Measurements from ENCODE around the gene HMOX2. TPM values are rescaled to one million over a fixed set of nuclear protein-coding genes. Genes with fewer than 3 reads are reported as not detected.

HMOX2 gene
- total and polyA plus RNA-seq, 2 of the 13 experiments (the other 11 are each of a cell fraction or from before 2014, with no cell fraction given) = 60.3 to 70.4 TPM

DNA sequence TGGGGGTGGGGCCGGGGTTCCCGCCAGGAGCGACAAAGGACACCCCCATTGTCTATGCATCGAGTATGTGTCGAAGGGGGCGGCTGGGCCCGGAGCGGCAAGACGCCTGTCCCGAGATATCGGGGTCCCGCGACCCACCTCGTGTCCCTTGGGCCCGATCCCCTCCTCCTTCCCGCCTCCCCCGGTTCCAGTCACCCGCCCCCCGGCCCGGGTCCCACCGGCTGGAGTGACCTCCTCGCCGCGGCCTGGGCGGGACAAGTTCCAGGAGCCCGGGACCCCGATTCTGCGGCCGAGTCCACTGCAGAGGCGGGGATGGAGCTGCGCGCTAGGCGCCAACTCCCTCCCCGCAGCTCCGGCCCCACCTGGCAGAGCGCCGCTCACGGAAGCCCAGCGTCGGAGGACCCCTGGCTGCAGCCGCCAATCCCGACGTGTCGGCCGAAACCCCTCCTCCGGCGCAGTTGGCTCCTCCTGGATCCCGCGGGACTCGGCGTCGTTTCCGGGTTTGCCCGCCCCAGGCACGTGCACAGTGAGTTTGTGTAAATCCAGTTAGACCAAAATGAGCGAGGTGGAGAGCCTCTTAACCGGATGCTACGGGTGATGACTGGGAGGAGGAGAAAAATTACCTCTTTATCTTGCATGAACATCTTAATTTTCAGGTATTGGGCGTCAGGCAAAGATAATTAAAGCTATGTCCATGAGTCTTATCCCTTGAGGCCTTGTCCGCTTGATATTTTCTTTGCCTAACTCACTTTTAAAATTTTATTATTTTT, 1.8 kb upstream of the HMOX2 start, which contains the start of gene NMRAL1 (continued):
- peak; percentile 43; the same call in 1 of the 2 replicates for TF ChIP-seq MNT (IDR thresholded peaks at IDR 0.05)
- peak; percentile 6; the same call in 1 of the 2 replicates for TF ChIP-seq STAG1 (CRISPR knock-in tag; IDR thresholded peaks at IDR 0.05)
- TF ChIP-seq, protein P1, sequence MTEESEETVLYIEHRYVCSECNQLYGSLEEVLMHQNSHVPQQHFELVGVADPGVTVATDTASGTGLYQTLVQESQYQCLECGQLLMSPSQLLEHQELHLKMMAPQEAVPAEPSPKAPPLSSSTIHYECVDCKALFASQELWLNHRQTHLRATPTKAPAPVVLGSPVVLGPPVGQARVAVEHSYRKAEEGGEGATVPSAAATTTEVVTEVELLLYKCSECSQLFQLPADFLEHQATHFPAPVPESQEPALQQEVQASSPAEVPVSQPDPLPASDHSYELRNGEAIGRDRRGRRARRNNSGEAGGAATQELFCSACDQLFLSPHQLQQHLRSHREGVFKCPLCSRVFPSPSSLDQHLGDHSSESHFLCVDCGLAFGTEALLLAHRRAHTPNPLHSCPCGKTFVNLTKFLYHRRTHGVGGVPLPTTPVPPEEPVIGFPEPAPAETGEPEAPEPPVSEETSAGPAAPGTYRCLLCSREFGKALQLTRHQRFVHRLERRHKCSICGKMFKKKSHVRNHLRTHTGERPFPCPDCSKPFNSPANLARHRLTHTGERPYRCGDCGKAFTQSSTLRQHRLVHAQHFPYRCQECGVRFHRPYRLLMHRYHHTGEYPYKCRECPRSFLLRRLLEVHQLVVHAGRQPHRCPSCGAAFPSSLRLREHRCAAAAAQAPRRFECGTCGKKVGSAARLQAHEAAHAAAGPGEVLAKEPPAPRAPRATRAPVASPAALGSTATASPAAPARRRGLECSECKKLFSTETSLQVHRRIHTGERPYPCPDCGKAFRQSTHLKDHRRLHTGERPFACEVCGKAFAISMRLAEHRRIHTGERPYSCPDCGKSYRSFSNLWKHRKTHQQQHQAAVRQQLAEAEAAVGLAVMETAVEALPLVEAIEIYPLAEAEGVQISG (CRISPR knock-in tag; IDR thresholded peaks at IDR 0.05) = peak; percentile 49; the same call in 1 of the 2 replicates
- TF ChIP-seq MLX (CRISPR knock-in tag; IDR thresholded peaks at IDR 0.05) = peak; percentile 83; the same call in 1 of the 2 replicates
- TF ChIP-seq ZNF788 (CRISPR knock-in tag; IDR thresholded peaks at IDR 0.05; ENCODE audit: borderline replicate concordance) = 0 out of 2 replicates have a peak, but pooled peaks have one; percentile 41
- peak; percentile 65 for TF ChIP-seq ZFX (CRISPR knock-in tag; IDR thresholded peaks at IDR 0.05; ENCODE audit: low read depth)
- TF ChIP-seq, protein P2, sequence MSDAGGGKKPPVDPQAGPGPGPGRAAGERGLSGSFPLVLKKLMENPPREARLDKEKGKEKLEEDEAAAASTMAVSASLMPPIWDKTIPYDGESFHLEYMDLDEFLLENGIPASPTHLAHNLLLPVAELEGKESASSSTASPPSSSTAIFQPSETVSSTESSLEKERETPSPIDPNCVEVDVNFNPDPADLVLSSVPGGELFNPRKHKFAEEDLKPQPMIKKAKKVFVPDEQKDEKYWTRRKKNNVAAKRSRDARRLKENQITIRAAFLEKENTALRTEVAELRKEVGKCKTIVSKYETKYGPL (CRISPR knock-in tag; IDR thresholded peaks at IDR 0.05) = no peak
- TF ChIP-seq ZNF225 (CRISPR knock-in tag; IDR thresholded peaks at IDR 0.05) = no peak
- TF ChIP-seq ZNF484 (CRISPR knock-in tag; IDR thresholded peaks at IDR 0.05; ENCODE audit: borderline replicate concordance, low read depth) = no peak
- TF ChIP-seq SP1 (IDR thresholded peaks at IDR 0.05) = no peak
- TF ChIP-seq SP1 (CRISPR knock-in tag; IDR thresholded peaks at IDR 0.05) = no peak
- TF ChIP-seq MXD1 (CRISPR knock-in tag; IDR thresholded peaks at IDR 0.05) = no peak
- no peak for TF ChIP-seq ZNF275 (CRISPR knock-in tag; IDR thresholded peaks at IDR 0.05; ENCODE audit: borderline replicate concordance)
- TF ChIP-seq, protein P3, sequence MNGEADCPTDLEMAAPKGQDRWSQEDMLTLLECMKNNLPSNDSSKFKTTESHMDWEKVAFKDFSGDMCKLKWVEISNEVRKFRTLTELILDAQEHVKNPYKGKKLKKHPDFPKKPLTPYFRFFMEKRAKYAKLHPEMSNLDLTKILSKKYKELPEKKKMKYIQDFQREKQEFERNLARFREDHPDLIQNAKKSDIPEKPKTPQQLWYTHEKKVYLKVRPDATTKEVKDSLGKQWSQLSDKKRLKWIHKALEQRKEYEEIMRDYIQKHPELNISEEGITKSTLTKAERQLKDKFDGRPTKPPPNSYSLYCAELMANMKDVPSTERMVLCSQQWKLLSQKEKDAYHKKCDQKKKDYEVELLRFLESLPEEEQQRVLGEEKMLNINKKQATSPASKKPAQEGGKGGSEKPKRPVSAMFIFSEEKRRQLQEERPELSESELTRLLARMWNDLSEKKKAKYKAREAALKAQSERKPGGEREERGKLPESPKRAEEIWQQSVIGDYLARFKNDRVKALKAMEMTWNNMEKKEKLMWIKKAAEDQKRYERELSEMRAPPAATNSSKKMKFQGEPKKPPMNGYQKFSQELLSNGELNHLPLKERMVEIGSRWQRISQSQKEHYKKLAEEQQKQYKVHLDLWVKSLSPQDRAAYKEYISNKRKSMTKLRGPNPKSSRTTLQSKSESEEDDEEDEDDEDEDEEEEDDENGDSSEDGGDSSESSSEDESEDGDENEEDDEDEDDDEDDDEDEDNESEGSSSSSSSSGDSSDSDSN (CRISPR knock-in tag; IDR thresholded peaks at IDR 0.05) = peak; percentile 63; the same call in 1 of the 2 replicates
- peak; percentile 38; the same call in 1 of the 2 replicates for TF ChIP-seq MXD3 (CRISPR knock-in tag; IDR thresholded peaks at IDR 0.05)
- TF ChIP-seq, protein P4, sequence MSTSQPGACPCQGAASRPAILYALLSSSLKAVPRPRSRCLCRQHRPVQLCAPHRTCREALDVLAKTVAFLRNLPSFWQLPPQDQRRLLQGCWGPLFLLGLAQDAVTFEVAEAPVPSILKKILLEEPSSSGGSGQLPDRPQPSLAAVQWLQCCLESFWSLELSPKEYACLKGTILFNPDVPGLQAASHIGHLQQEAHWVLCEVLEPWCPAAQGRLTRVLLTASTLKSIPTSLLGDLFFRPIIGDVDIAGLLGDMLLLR (CRISPR knock-in tag; IDR thresholded peaks at IDR 0.05) = no peak
- TF ChIP-seq ZNF564 (CRISPR knock-in tag; IDR thresholded peaks at IDR 0.05) = no peak
